GM10847 (cell line): Measurements from ENCODE around the gene NOS1AP.

ENCODE experiments used
- POLR2A ChIP-seq: IDR thresholded peaks from 2 replicates; pipeline ENCODE4 v1.6.1; 2011; ENCODE audit not compliant: insufficient read length; ENCODE audit errors: extremely low read depth

Gene NOS1AP

GRCh38 chr1:162302306-162303003 is 233.0 kb downstream of the NOS1AP start:
- TF ChIP-seq POLR2A: no peak

GRCh38 chr1:162303004-162303344 is 233.5 kb downstream of the NOS1AP start:
- no peak for TF ChIP-seq POLR2A

- no peak for TF ChIP-seq POLR2A
Observed at GRCh38 chr1:162304736-162305135, 235.2 kb downstream of the NOS1AP start.

GRCh38 chr1:162305969-162306368 is 236.5 kb downstream of the NOS1AP start:
- no peak for TF ChIP-seq POLR2A

GRCh38 chr1:162310337-162310736 is 240.8 kb downstream of the NOS1AP start:
- no peak for TF ChIP-seq POLR2A

DNA sequence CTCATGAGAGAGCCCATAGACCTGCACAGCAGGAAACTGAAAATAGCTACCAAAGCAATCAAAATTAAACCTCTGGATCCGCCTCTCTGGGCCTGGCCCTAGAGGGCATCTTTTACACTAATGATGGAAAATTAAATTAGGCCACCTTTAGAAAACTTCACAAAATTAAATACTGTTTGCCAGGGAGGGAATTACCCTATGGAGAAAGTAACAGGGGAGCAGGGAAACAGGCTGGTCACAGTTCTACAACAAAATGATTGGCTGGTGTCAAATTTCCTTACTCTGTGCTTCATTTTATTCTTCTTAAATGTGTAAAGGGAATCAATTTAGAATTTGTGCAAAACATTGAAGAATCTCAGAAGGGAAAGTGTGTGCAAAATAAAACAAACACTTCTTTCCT is 244.7 kb downstream of the NOS1AP start:
- TF ChIP-seq POLR2A: no peak

DNA sequence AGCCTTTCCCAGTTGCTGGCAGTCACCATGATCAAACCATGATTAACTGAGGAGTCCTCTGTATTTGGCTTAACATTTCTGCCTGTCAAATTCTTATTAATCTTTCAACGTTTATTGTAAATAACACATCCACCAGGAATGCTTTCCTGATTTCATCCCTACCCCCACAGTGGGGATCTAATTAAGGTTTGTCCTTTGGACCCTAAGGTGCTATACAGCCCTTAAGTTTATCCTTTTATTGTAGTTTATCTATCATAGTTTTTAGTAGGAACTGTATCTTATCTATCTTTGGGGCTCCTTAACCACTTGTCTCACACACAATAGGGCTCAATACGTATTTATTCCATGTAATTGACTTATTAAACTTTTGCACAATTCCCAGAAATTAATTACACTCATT is 246.2 kb downstream of the NOS1AP start:
- TF ChIP-seq POLR2A: no peak

DNA sequence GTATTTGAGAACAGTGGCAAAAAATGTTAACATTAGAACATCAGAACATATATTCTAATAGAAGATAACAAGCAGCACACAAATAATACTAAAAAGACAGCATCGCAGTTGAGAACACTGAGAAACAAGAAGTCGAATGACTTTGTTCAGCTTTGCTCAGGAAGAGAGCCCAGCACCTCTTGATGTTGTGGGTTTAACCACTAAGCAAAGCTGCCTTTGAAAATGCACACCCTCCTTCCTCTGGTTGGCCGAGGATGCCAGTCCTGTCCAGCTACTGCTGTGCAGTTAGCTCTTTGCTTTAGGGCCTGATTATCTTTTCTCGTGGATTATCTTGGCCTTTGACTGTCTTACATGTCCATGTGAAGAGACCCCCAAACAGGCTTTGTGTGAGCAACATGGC is 246.7 kb downstream of the NOS1AP start:
- TF ChIP-seq POLR2A: no peak

GRCh38 chr1:162317621-162318020 is 248.1 kb downstream of the NOS1AP start:
- no peak for TF ChIP-seq POLR2A

DNA sequence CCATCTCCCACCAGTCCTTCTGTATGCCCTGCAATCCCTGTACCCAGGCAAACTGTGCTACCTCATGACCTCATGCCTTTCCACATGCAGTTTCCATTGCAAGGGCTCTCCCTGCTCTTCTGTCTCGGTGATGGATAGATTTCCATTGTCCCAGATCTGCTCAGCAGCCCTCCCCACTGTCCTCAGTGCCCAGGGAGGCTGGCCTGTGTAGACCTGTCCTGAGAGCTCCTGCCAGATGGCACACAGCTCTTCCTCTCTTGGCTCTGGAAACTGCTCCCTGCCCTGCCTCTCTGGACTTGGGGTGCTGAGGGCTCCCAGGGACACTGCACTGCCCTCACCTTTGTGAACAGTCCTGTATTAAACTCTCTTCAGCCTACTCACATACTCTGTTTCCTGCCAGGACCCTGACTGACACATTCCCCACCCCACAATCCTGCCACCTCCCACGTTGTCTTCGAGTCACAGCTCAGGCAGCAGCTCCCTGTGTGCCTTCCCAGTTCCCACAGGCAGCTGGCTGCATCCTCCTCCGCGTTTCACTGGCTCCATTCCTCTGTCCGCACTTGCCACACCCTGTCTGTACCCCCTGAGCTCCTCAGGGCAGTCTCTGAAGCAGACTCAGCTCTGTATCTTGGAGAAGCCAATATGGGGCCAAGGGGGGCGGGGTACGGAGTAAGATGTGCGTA is 250.1 kb downstream of the NOS1AP start:
- TF ChIP-seq POLR2A: no peak

- no peak for TF ChIP-seq POLR2A
Observed at GRCh38 chr1:162321809-162322422, 252.4 kb downstream of the NOS1AP start.

DNA sequence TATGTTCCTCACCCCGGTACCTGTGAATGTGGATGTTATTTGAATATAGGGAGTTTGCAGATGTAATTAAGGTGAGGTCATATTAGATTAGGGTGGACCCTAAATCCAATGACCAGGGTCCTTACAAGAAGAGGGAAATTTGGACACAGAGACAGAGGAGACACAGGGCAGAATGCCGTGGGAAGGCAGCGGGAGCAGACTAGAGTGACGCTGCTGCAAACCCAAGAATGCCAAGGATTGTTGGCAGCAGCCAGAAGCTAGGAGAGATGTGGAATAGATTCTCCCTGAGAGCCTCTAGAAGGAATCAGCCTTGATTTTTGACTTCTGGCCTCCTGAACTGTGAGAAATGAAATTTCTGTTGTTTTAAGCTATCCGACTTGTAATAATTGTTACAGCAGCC is 253.5 kb downstream of the NOS1AP start:
- TF ChIP-seq POLR2A: no peak

DNA sequence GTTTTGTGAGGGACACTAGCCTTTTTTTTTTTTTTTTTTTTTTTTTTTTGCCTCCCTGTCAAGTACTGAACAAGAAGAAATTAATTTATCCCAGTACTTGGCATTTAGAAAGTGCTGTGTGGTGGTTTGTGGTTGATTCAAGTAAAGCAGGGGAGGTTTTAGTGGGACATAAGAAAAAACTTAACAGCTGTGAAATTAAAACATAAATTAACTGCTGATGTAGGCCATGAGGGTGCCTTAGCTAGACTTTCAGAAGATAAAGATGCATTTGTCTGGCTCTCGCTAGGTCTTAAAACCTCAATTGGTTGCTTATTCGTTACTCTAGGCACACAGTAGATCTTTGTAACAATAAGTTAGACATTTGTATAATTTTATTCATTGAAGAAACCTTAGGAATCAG is 254.9 kb downstream of the NOS1AP start:
- no peak for TF ChIP-seq POLR2A

GRCh38 chr1:162326559-162326958 is 257.1 kb downstream of the NOS1AP start:
- TF ChIP-seq POLR2A: no peak

GRCh38 chr1:162327144-162327787 is 257.8 kb downstream of the NOS1AP start:
- TF ChIP-seq POLR2A: no peak

GRCh38 chr1:162327788-162328165 is 258.3 kb downstream of the NOS1AP start:
- no peak for TF ChIP-seq POLR2A

GRCh38 chr1:162328512-162328911 is 259.0 kb downstream of the NOS1AP start:
- no peak for TF ChIP-seq POLR2A

- TF ChIP-seq POLR2A: no peak
Observed at GRCh38 chr1:162329826-162330225, 260.3 kb downstream of the NOS1AP start.
